Common myeloid progenitor, CD34-positive (primary cell): ENCODE data around the gene VAPA.
A peak's percentile ranks its signal among the peaks of the same experiment; 100 is the strongest.

Experiments used
- CTCF ChIA-PET: fragments of 350-600 bp; sonication (Branson Sonifier 250); formaldehyde crosslinking; loops from one replicate; lab custom pipeline; 2021; ENCODE audit warnings: antibody characterized with exemption; lab: Charles Lee
- POLR2A ChIA-PET: fragments of 350-600 bp; sonication (Branson Sonifier 250); formaldehyde crosslinking; loops from one replicate; lab custom pipeline; 2021; ENCODE audit warnings: antibody characterized with exemption; lab: Charles Lee
- DNase-seq, 3 donors: peaks; one replicate each; pipeline versions ENCODE4 v3.0.0 to v3.0.0-alpha.2; 2013
- H3K27ac ChIP-seq, 2 experiments: 1 replicate in 1 of 2; 2 replicates in 1 of 2; pipeline ENCODE4 v1.7.0; 2013; ENCODE audit warnings: inconsistent platforms in 2 of 2, low read length in 2 of 2, mild to moderate bottlenecking in 2 of 2, low read depth in 1 of 2, moderate library complexity in 1 of 2; ENCODE audit not compliant: severe bottlenecking in 2 of 2, insufficient read depth in 1 of 2, poor library complexity in 1 of 2
- H3K27me3 ChIP-seq, 5 experiments: replicated peaks in 2 of 5; 1 replicate in 3 of 5; 2 replicates in 2 of 5; pipeline versions ENCODE4 v1.6.1 to v1.7.0; 2013; ENCODE audit warnings: low read length in 4 of 5, mild to moderate bottlenecking in 2 of 5, moderate library complexity in 2 of 5, inconsistent platforms in 1 of 5; ENCODE audit not compliant: insufficient read depth in 5 of 5, control insufficient read depth in 4 of 5
- H3K36me3 ChIP-seq, 4 experiments: 1 replicate in 2 of 4; 2 replicates in 2 of 4; pipeline versions ENCODE4 v1.6.1 to v1.7.0; 2013; ENCODE audit warnings: low read length in 3 of 4, control low read depth in 1 of 4, mild to moderate bottlenecking in 1 of 4; ENCODE audit not compliant: control insufficient read depth in 4 of 4, insufficient read depth in 4 of 4
- H3K4me1 ChIP-seq, 4 experiments: 1 replicate in 3 of 4; 2 replicates in 1 of 4; pipeline versions ENCODE4 v1.6.1 to v1.7.1; 2013; ENCODE audit warnings: low read length in 3 of 4, mild to moderate bottlenecking in 3 of 4, control low read depth in 1 of 4, inconsistent platforms in 1 of 4, moderate library complexity in 1 of 4; ENCODE audit not compliant: control insufficient read depth in 4 of 4, insufficient read depth in 4 of 4; ENCODE audit errors: control extremely low read depth in 1 of 4
- H3K4me3 ChIP-seq, 7 experiments: 1 replicate in 4 of 7; 2 replicates in 3 of 7; pipeline versions ENCODE4 v1.5.1 to v1.7.0; 2013; ENCODE audit warnings: mild to moderate bottlenecking in 7 of 7, low read length in 6 of 7, moderate library complexity in 6 of 7, inconsistent platforms in 2 of 7, low read depth in 2 of 7, control low read depth in 1 of 7; ENCODE audit not compliant: insufficient read depth in 4 of 7, control insufficient read depth in 1 of 7; ENCODE audit errors: extremely low read depth in 1 of 7
- H3K9me3 ChIP-seq, 5 experiments: 1 replicate in 4 of 5; 2 replicates in 1 of 5; pipeline versions ENCODE4 v1.6.1 to v1.7.1; 2013; ENCODE audit warnings: low read length in 4 of 5, mild to moderate bottlenecking in 2 of 5, inconsistent platforms in 1 of 5, low read depth in 1 of 5, moderate library complexity in 1 of 5; ENCODE audit not compliant: control insufficient read depth in 4 of 5, insufficient read depth in 2 of 5; ENCODE audit errors: control extremely low read depth in 1 of 5
- WGBS: methylation state at CpG from one replicate; pipeline ENCODE4 v1.1.5; 2013; ENCODE audit not compliant: insufficient coverage; 5-methylcytosine and 5-hydroxymethylcytosine counted together

Gene VAPA

DNA sequence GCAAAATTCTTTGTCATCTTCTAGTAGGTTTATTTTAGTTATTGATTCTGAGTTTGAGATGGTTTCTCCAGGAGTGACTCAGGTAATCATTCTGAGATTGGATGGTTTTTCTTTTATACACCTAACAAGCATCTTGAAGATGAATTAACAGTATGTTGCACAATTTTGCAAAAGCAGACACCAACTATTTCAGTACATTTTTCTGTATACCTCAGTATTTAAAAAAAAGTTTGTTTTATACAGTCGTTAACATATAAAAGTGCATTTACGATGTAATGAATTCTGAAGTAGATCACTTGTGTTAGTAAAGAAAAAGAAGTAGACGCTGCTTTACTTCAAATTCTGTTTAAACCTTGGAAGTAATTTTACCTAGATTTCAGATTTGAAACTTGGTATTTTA is 3.0 kb downstream of the VAPA start:
- CTCF ChIA-PET, result no interaction called here

GRCh38 chr18:9918016-9918680 is 4.3 kb downstream of the VAPA start:
- Histone ChIP-seq H3K9me3 (no peaks in the 10 kb centered on the region), H3K27me3 (no peaks in the 10 kb centered on the region), H3K4me1 (peaks cover 37 to 70% (median 54%) of the 10 kb centered on the region in 4 experiments), H3K4me3 (peak overlapping the region in 1 of 7 experiments; percentile 31), H3K27ac (peak overlapping the region in 1 of 2 experiments; percentile 97), H3K36me3 (peaks cover 0 to 5% (median 3%) of the 10 kb centered on the region in 4 experiments)
- WGBS, result 66% methylated on average over 2 of the region's 2 CpGs
- no peak for DNase-seq
- ChIA-PET CTCF (interaction anchor here (0.9 kb wide), 1 partner anchor 10 kb away, joined by 3 read pairs; no protein-coding TSS in a partner anchor), POLR2A (no interaction called here)

More for the DNA sequence above, 3.0 kb downstream of the VAPA start:
- Histone ChIP-seq H3K4me3 (peak overlapping the region in 4 of 7 experiments; percentile 91 to 99 (median 96)), H3K4me1 (peaks cover 40 to 65% (median 54%) of the 10 kb centered on the region in 4 experiments), H3K36me3 (peaks cover 0 to 3% (median 0%) of the 10 kb centered on the region in 4 experiments), H3K27me3 (no peaks in the 10 kb centered on the region), H3K27ac (peak overlapping the region in 1 of 2 experiments; percentile 97), H3K9me3 (no peaks in the 10 kb centered on the region)
- WGBS, result no CpG with 5 or more reads among the region's 3 CpGs
- POLR2A ChIA-PET, result no interaction called here
- no peak for DNase-seq

DNA sequence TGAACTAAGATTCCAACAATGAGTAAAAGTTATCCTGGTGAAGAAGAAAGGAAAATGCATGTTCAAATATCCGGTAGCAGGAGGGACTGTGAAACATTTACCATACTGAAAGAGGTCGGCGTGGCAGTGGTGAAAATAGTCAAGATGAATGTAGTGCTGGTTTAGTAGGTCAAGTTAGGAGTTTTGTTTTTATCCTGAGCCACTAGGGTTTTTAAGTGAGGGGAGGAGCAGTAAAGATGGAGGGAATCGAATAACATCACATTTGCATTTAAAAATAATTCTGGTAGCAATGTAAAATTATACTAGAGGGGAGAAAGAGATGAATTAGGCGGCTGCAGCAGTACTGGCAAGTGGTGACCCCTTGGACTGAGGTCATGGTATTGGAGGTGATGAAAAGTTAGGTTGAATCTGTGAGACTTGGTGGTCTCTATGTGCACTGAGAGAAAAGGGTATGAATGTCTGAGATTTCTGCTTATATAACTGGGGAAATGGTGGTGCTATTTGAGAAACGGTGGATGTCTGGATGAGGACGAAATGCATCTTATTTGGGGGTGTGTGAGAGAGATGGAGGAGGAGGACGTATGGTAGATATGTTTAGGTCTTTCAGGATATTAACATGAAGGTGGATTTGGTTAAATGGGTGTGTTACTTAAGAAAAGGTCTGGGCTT is 5.9 kb downstream of the VAPA start:
- Histone ChIP-seq H3K27ac (peak overlapping the region in 1 of 2 experiments; percentile 9), H3K4me3 (no peak overlapping the region), H3K4me1 (peaks cover 41 to 71% (median 56%) of the 10 kb centered on the region in 4 experiments), H3K9me3 (no peaks in the 10 kb centered on the region), H3K36me3 (peaks cover 0 to 6% (median 4%) of the 10 kb centered on the region in 4 experiments), H3K27me3 (no peaks in the 10 kb centered on the region)
- POLR2A ChIA-PET, result no interaction called here
- DNase-seq, result no peak
- CTCF ChIA-PET, result no interaction called here
- 100% methylated on average over 6 of the region's 8 CpGs for WGBS

DNA sequence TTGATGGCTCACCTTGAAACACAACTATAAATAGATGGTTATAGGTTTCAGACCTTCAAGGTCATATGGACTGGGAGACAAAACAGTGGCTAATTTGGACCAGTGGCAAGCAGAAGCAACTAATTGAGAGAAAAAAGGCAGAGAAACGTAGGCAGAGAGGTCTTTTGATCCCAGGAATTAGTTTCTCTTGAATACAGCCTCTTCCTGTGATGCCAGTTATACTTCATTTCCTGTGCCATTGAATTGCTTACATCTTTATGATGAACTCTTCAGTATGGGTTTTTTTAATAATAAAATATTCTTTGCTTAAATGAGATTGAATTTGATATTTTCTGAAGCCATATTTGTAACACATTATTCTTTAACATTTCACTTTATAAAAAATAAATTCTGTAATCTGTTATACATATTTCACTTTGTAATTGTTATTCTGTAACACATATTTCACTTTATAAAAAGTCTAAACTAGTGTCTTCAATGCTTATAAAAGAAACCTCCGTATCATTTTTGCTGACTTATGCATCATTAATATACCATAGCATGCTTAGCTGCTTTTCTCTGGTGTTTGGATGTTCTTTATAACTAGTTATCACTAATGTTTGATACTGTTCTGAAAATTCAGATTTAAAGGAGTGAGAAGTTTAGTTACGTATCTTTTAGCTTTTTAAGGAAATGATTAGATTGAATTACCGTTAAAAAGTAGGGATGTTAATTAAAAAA is 8.9 kb downstream of the VAPA start:
- Histone ChIP-seq H3K9me3 (no peaks in the 10 kb centered on the region), H3K4me1 (peaks cover 19 to 62% (median 40%) of the 10 kb centered on the region in 4 experiments), H3K4me3 (no peak overlapping the region), H3K27ac (peak overlapping the region in 1 of 2 experiments; percentile 50), H3K36me3 (peaks cover 0 to 6% (median 2%) of the 10 kb centered on the region in 4 experiments), H3K27me3 (no peaks in the 10 kb centered on the region)
- 62% methylated on average over 3 of the region's 4 CpGs for WGBS
- CTCF ChIA-PET, result interaction anchor here (2.5 kb wide), 1 partner anchor 9 kb away, joined by 6 read pairs; the partner anchor contains the start of gene VAPA
- no peak for DNase-seq
- POLR2A ChIA-PET, result interaction anchor here (1.2 kb wide), 1 partner anchor 9 kb away, joined by 4 read pairs; the partner anchor contains the start of gene VAPA

GRCh38 chr18:9924371-9924943 is 10.6 kb downstream of the VAPA start:
- ChIA-PET CTCF (interaction anchor here (0.6 to 2.5 kb wide), 3 partner anchors 9 to 490 kb away, joined by 3 to 6 read pairs (median 4); partner anchors contain the start of gene VAPA), POLR2A (no interaction called here)
- Histone ChIP-seq H3K4me3 (no peak overlapping the region), H3K27me3 (no peaks in the 10 kb centered on the region), H3K9me3 (no peaks in the 10 kb centered on the region), H3K27ac (no peak overlapping the region), H3K36me3 (peaks cover 0 to 6% (median 2%) of the 10 kb centered on the region in 4 experiments), H3K4me1 (peaks cover 15 to 56% (median 28%) of the 10 kb centered on the region in 4 experiments)
- DNase-seq, result no peak
- 100% methylated on average over 3 of the region's 4 CpGs for WGBS

GRCh38 chr18:9925369-9925768 is 11.6 kb downstream of the VAPA start:
- H3K4me3 ChIP-seq, result no peak overlapping the region
- no peak overlapping the region for H3K27ac ChIP-seq
- WGBS, result no CpG with 5 or more reads among the region's 1 CpG
- CTCF ChIA-PET, result no interaction called here
- H3K27me3 ChIP-seq, result no peaks in the 10 kb centered on the region
- H3K4me1 ChIP-seq, result peaks cover 11 to 50% (median 26%) of the 10 kb centered on the region in 4 experiments
- H3K9me3 ChIP-seq, result no peaks in the 10 kb centered on the region
- DNase-seq, result peak in 1 of 3 donors; percentile 15
- POLR2A ChIA-PET, result no interaction called here
- peaks cover 0 to 6% (median 2%) of the 10 kb centered on the region in 4 experiments for H3K36me3 ChIP-seq
